ENCODE measurements around the gene SMCO4.

GRCh38 chr11:93541884-93542810 lies 1.0 kb downstream of the SMCO4 start:
- TF ChIP-seq CTCF (IDR thresholded peaks at IDR 0.05) (no peak), ZFX (IDR thresholded peaks at IDR 0.05; ENCODE audit: borderline replicate concordance) (no peak)

All from 22Rv1 (cell line).